K562 treated with DMSO at 1 percent for 4 hours (cell line): ENCODE data around the gene ODAD3. TPM values are rescaled to one million over a fixed set of nuclear protein-coding genes. Genes with fewer than 3 reads are reported as not detected.

ENCODE experiments used
- total RNA-seq: library from RNA; unstranded; fragments of 300-600 nt; gene quantifications from 2 replicates; pipeline ENCODE4 v1.2.3, GENCODE V29; 2022; ENCODE audit not compliant: insufficient read depth

ODAD3 gene
- total RNA-seq: not detected in 2 replicates

DNA sequence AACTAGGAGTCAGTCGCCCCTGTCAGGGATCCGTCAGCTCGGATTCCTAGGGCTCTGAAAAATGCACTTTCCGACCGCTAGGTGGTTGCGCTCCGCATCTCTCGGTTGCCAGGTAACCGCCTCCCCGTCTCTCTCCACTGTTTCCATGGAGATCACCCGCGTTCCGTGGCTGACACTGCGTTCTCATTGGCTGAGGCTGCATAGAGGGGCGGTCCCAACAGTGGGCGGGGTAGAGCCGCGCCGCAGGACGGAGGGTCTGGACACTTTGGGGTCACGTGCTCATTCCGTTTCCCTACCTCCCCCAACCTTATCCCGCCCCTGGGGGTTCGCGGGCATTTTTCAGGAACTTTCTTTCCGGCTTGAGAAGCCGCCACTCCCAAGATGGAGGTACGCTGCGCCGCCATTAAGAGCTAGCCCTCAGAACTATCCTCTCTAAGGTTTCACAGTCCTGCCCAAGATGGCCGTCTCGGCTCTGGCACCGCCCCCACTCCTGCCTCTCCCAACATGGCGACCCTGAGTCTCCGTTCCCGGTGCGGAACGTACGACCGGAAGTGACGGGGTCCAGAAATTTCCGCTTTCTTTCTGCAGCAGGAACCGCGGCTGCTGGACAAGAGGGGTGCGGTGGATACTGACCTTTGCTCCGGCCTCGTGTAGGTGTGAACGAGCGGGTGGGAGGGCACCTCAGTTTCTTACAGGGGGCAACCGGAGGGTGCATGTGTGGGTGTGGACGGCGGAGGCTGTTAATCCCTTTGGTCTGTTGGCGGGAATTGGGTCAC, at the start of gene ODAD3, which contains the start of gene PRKCSH:
Gene ODAD3 (minus strand): TSS at position 65 of the 776 bp plus-strand sequence. CDS start 105 bp downstream, outside the sequence.
Gene PRKCSH (plus strand): TSS at position 579 of the 776 bp plus-strand sequence. CDS start 483 bp downstream, outside the sequence.

DNA sequence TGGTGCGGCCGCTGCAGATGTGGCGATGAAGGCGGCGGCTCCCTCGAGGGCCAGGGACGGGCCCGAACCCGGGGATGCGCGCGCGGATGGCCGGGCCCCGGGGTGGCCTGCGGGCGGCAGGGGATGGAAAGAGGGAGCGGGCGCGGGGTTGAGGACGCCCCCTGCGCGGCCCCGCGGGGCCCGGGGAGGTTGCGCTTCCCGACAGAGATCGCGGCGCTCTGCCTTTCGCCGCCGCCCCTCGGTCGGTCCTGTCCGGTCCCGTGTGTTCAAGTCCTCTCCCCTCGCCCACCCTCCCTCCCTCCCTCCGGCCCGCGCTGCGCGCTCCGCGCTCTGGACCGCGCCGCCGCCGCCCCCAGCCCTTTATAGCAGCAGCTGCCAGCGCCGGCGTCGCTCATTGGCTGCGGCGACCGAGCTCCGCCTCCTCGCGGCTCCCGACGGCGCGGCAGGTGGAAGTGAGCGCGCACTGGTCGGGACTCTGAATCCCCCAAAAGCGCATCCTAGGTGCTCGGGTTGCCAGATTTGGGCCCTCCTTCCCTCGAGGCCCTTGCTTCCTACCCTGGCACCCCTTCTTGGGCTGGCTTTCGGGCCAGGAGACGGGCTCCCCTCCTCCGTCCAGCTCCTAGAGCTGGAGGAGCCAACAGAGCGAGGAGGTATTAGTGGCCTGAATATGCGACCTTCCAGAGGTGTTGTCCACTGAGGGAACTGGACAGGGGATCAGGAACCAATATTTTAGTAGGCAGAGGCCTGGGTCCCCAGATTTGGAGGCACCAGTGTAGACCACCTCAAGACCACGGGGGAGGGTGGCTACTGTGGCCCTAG, 46.0 kb upstream of the ODAD3 start, which contains the start of gene ELAVL3:
Gene ELAVL3 (minus strand): TSS at position 332 of the 819 bp plus-strand sequence. CDS start 438 bp downstream, outside the sequence.

DNA sequence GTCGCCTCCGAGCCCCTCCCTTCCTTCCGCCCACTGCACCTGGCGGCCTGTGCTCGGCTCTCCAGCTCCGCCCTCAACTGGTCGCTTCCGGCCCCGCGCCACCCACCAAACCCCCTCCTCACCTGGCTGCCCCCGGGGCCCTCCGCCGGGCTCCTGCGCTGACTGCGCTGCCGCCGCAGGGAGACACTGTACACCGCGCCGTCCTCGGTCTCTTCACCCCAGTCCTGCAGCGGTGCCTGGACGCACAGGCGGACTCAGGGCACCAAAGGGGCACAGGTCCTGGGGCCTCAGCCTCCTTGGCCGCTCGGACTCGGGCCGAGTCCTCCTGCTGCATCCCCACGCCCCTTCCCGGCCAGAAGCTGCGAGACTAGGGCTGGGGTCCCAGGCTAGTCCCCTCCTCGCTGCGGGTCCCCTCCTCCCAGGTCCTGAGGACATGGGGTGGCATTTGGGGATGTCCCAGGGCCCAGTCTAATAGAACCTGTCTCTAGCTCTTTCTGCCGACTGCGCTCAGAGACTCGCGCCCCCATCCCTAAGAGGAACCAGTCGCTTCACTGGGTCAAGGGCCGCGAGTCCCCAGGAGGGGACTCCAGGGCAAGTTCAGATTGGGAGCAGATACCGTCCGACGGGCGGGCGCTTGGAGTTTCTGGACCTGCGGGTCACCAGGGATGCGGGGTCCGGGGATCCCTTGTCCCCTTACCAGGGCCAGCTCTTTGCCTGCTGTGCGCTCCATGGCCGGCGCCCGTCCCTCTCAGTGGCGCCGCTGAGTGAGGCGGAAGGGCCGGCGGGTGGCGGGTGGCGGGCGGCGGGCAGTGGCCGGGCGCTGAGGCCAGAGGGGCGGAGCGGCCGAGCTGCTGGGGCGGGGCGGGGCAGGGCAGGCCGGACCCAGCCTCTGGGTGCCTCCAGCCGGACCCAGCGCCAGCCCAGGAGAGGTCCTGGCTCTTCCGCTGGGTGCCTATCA, 16.1 kb downstream of the ODAD3 start, which contains the start of gene RGL3:
Gene RGL3 (minus strand): TSS at position 766 of the 958 bp plus-strand sequence. CDS start 36 bp downstream, at position 730.

DNA sequence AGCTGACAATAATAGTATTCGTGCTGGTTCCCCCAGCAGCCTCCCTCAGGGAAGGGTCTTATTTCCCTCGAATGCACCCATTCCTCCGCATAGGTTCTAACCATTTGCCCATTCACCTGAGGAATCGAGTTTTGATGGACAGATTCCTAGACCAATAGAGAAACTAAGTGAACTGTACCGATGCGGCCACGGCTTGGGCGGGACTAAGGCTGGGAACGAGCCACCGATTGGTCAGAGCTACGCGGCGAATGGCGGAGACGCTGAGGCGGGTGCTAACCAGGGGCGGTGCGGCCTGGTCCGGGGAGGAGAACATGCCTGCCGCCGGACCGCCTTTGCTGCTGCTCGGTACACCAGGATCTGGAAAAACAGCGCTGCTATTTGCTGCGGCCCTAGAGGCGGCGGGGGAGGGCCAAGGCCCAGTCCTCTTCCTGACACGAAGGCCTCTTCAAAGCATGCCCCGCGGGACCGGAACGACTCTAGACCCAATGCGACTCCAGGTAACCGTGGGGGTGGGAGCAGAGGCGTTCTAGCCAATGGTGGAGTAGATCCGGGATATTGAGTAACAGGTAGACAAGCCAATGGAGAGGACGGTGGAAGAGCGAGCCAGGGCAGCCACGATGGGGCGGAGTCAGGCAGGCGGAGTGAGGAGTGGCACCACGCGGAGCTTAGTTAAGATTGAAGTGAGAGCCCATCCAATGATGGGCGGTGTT, 60.3 kb downstream of the ODAD3 start, which contains the start of gene SWSAP1:
Gene SWSAP1 (plus strand): TSS at position 234 of the 710 bp plus-strand sequence. CDS start 15 bp downstream, at position 249.

Other genes with a start within 250 kb of the ODAD3 start
- 28.2 and 42.4 TPM in 2 replicates for gene KANK2, start 237.6 kb downstream of the ODAD3 start, total RNA-seq
- not detected in 2 replicates for gene ANGPTL8, start 195.5 kb downstream of the ODAD3 start, total RNA-seq
- gene DOCK6, start 172.6 kb downstream of the ODAD3 start, total RNA-seq: 7.9 and 11.3 TPM in 2 replicates
- not detected in 2 replicates for gene TSPAN16, start 139.0 kb downstream of the ODAD3 start, total RNA-seq
- 1.4 and 3.0 TPM in 2 replicates for gene RAB3D, start 95.5 kb downstream of the ODAD3 start, total RNA-seq
- 49.9 and 65.9 TPM in 2 replicates for gene TMEM205, start 88.9 kb downstream of the ODAD3 start, total RNA-seq
- 5.7 and 8.9 TPM in 2 replicates for gene CCDC159, start 88.6 kb downstream of the ODAD3 start, total RNA-seq
- gene PLPPR2, start 79.7 kb downstream of the ODAD3 start, total RNA-seq: 25.5 and 33.4 TPM in 2 replicates
- 2.2 and 2.7 TPM in 2 replicates for gene SWSAP1, start 60.5 kb downstream of the ODAD3 start, total RNA-seq
- gene EPOR, start 50.8 kb downstream of the ODAD3 start, total RNA-seq: 7.4 and 8.7 TPM in 2 replicates
- gene RGL3, start 15.8 kb downstream of the ODAD3 start, total RNA-seq: 1.1 and 1.6 TPM in 2 replicates
- 335 and 345 TPM in 2 replicates for gene PRKCSH, start 514 bp upstream of the ODAD3 start, total RNA-seq
- gene ELAVL3, start 45.9 kb upstream of the ODAD3 start, total RNA-seq: not detected in 2 replicates
- gene ZNF653, start 70.7 kb upstream of the ODAD3 start, total RNA-seq: 8.6 and 10.1 TPM in 2 replicates
- 51.6 and 62.6 TPM in 2 replicates for gene ECSIT, start 94.0 kb upstream of the ODAD3 start, total RNA-seq
- 8.6 and 11.5 TPM in 2 replicates for gene CNN1, start 103.7 kb upstream of the ODAD3 start, total RNA-seq
- 119 and 127 TPM in 2 replicates for gene ELOF1, start 124.1 kb upstream of the ODAD3 start, total RNA-seq
- gene ACP5, start 142.5 kb upstream of the ODAD3 start, total RNA-seq: 117 and 159 TPM in 2 replicates
- 9.3 and 10.1 TPM in 2 replicates for gene ZNF627, start 162.4 kb upstream of the ODAD3 start, total RNA-seq